Activated B cell treated with CpG ODN at 0.5 μM for 24 hours (primary cell): ENCODE measurements around the gene IFNA10. TPM values are rescaled to one million over a fixed set of nuclear protein-coding genes. Genes with fewer than 3 reads are reported as not detected.
"Not testable (repeated sequence)": the region's sequence is repeated elsewhere in the genome, so short reads cannot be mapped to it uniquely, and the experiment has no call there.

Source experiments
- ATAC-seq: fragments of 200-7000 bp; cut with Tn5 transposase; one replicate; pipeline ENCODE4 v1.10.0; 2021; ENCODE audit warnings: low read depth, mild to moderate bottlenecking, moderate library complexity
- CTCF ChIA-PET: fragments of 350-600 bp; sonication (Branson Sonifier 250); formaldehyde crosslinking; loops from one replicate; lab custom pipeline; 2021; ENCODE audit warnings: antibody characterized with exemption; lab: Charles Lee
- POLR2A ChIA-PET: fragments of 350-600 bp; sonication (Branson Sonifier 250); formaldehyde crosslinking; loops from one replicate; lab custom pipeline; 2021; ENCODE audit warnings: antibody characterized with exemption; lab: Charles Lee
- DNase-seq: peaks from one replicate; pipeline ENCODE4 v3.0.0; 2022
- H3K27ac Mint-ChIP-seq: one replicate; pipeline ENCODE4 v1.8.0; 2020; ENCODE audit warnings: mixed read lengths
- H3K27me3 Mint-ChIP-seq: one replicate; pipeline ENCODE4 v1.8.0; 2021; ENCODE audit warnings: mixed read lengths
- H3K36me3 Mint-ChIP-seq: one replicate; pipeline ENCODE4 v1.8.0; 2021; ENCODE audit warnings: low read depth, mixed read lengths
- H3K4me1 Mint-ChIP-seq: one replicate; pipeline ENCODE4 v1.8.0; 2021; ENCODE audit warnings: mixed read lengths
- H3K4me3 Mint-ChIP-seq: one replicate; pipeline ENCODE4 v1.8.0; 2020; ENCODE audit warnings: mild to moderate bottlenecking, mixed read lengths
- H3K9me3 Mint-ChIP-seq: one replicate; pipeline ENCODE4 v1.8.0; 2020; ENCODE audit warnings: mixed read lengths
- intact Hi-C: fragments of 100-400 bp; cut with micrococcal nuclease; formaldehyde crosslinking; loops from one replicate; pipeline ENCODE4 v1.15.1; 2024
- total RNA-seq: library from RNA; stranded (reverse); gene quantifications from 2 replicates; pipeline ENCODE4 v1.2.3, GENCODE V29; 2022
- TF ChIP-seq, protein P1 (sequence below): fragments of 200-600 bp; IDR thresholded peaks from one replicate; pipeline ENCODE4 v1.8.0; 2022; ENCODE audit warnings: antibody characterized with exemption, mild to moderate bottlenecking

The IFNA10 gene
- total RNA-seq, 1 donor from 2014 or later, result not detected

DNA sequence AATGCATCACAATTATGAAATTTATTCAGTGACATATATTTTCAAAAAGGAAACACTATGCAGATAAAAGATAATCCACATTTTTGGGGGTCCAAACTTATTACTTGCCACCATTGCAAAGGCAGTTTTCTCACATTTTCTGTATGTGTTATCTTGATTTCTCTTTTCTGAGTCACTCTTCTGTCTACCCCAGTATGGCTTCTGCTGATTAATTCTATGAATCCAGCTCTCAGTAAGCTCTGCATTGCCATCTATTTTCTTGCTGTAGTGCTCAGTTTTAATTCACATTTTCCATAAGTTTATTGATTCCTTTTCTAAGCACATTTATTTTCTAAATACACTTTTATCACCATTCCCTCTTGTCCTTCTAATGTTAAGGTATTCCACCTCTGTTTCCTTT is 1.7 kb downstream of the IFNA10 start:
- Mint-ChIP-seq H3K4me3 (no peak overlapping the region), H3K9me3 (peaks cover 4% of the 10 kb centered on the region), H3K27ac (no peak overlapping the region), H3K27me3 (peaks cover 10% of the 10 kb centered on the region), H3K4me1 (no peaks in the 10 kb centered on the region), H3K36me3 (no peaks in the 10 kb centered on the region)
- TF ChIP-seq, protein P1, sequence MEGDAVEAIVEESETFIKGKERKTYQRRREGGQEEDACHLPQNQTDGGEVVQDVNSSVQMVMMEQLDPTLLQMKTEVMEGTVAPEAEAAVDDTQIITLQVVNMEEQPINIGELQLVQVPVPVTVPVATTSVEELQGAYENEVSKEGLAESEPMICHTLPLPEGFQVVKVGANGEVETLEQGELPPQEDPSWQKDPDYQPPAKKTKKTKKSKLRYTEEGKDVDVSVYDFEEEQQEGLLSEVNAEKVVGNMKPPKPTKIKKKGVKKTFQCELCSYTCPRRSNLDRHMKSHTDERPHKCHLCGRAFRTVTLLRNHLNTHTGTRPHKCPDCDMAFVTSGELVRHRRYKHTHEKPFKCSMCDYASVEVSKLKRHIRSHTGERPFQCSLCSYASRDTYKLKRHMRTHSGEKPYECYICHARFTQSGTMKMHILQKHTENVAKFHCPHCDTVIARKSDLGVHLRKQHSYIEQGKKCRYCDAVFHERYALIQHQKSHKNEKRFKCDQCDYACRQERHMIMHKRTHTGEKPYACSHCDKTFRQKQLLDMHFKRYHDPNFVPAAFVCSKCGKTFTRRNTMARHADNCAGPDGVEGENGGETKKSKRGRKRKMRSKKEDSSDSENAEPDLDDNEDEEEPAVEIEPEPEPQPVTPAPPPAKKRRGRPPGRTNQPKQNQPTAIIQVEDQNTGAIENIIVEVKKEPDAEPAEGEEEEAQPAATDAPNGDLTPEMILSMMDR, result no peak
- intact Hi-C loops, result no loop called here
- CTCF ChIA-PET, result no interaction called here
- no peak for DNase-seq
- ATAC-seq, result no peak
- POLR2A ChIA-PET, result no interaction called here

DNA sequence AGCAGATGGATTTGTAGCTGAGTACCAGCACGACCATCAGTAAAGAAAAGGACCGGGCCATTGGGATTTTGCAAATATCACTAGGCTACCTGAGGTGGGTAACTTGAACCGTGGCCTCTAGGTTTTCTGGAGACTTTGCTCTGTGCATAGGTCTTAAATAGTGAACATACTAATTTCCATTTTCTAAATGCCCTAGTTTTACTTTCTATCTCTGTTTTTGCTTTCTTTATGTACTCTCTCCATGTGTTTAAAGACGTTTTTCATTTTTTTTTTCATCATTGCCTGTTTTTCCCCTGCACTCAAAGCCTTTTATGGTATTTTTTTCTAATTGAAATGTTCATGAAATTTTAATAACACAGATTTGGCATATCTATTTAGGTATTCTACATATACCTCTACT is 4.8 kb downstream of the IFNA10 start, which contains the start of gene IFNA7:
IFNA7 (minus strand) TSS at position 101 of the 400 bp plus-strand sequence; CDS start at position 61, 40 bp downstream.
- H3K4me3 Mint-ChIP-seq, H3K4me1 Mint-ChIP-seq, ATAC-seq, H3K36me3 Mint-ChIP-seq, H3K27me3 Mint-ChIP-seq, CTCF ChIA-PET, POLR2A ChIA-PET, DNase-seq, intact Hi-C loops, H3K27ac Mint-ChIP-seq, H3K9me3 Mint-ChIP-seq: not testable (repeated sequence)

DNA sequence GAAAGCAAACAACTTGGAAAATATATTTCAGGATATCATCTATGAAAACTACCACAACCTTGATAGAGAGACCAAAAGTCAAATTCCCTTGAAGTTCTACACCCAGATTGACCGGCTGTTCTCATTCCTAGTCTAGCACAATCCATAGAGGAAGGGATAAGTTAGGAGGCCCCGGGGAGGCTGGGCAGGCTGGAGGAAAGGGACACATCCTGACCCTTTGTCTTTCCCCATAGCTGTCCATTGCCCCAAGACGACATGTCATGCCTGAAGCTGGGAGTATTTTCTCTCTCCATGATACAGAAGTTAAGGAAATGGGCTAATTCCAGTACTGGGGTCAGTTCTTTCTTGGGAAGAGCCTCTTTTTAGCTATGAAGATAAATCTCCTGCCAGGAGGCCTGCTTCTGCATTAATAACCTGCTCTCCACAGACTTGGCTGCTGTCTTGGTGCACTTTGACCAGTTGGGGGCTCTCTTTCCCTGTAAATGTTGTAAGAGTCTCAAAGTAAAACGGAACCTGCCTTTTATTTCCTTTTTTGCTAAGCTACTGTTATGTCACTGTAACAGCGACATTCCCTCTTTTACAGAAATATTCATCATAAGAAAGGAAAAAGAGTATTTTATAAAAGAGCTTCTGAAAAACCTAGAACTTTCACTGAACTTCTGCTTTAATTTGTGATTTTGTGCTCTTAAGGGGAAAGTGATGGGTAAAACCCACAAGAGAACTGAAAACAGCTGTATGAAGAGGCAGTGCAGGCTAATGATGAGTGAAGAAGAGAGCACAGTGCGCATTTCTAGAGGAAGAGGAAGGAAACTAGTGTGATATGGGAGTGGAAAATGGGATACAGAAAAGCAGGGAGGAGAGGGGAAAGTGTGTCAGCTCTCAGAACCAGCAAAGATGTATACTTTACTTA is 11.8 kb downstream of the IFNA10 start:
- intact Hi-C loops, result loop anchor here (1.0 to 5.0 kb wide), 6 partner anchors 123 to 594 kb away; partner anchors contain the start of genes IFNA1 and KLHL9
- not testable (repeated sequence) for H3K27me3 Mint-ChIP-seq, DNase-seq, H3K9me3 Mint-ChIP-seq, H3K36me3 Mint-ChIP-seq
- ChIA-PET CTCF (interaction anchor here (0.6 to 2.6 kb wide), 9 partner anchors 12 to 596 kb away, joined by 3 to 19 read pairs (median 5); no protein-coding TSS in a partner anchor), POLR2A (interaction anchor here (0.7 kb wide), 1 partner anchor 41 kb away, joined by 3 read pairs; no protein-coding TSS in a partner anchor)
- Mint-ChIP-seq H3K27ac (peak overlapping the region; percentile 36), H3K4me3 (peak overlapping the region; percentile 36), H3K4me1 (peaks cover 18% of the 10 kb centered on the region)
- peak; percentile 94 for ATAC-seq

DNA sequence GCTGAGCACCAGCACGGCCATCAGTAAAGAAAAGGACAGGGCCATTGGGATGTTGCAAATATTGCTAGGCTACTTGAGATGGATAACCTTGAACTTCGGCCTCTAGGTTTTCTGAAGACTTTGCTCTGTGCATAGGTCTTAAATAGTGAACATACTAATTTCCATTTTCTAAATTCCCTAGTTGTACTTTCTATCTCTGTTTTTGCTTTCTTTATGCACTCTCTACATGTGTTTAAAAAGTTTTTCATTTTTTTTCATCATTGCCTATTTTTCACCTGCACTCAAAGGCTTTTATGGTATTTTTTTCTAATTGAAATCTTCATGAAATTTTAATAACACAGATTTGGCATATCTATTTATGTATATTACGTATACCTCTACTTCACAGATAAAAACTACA is 19.5 kb downstream of the IFNA10 start, which contains the start of gene IFNA4:
IFNA4 (minus strand) TSS at position 101 of the 400 bp plus-strand sequence; CDS start at position 45, 56 bp downstream.
- POLR2A ChIA-PET, ATAC-seq, CTCF ChIA-PET, H3K27me3 Mint-ChIP-seq, H3K27ac Mint-ChIP-seq, H3K4me3 Mint-ChIP-seq, H3K36me3 Mint-ChIP-seq, DNase-seq, H3K9me3 Mint-ChIP-seq, intact Hi-C loops: not testable (repeated sequence)
- H3K4me1 Mint-ChIP-seq, result peaks cover 15% of the 10 kb centered on the region

DNA sequence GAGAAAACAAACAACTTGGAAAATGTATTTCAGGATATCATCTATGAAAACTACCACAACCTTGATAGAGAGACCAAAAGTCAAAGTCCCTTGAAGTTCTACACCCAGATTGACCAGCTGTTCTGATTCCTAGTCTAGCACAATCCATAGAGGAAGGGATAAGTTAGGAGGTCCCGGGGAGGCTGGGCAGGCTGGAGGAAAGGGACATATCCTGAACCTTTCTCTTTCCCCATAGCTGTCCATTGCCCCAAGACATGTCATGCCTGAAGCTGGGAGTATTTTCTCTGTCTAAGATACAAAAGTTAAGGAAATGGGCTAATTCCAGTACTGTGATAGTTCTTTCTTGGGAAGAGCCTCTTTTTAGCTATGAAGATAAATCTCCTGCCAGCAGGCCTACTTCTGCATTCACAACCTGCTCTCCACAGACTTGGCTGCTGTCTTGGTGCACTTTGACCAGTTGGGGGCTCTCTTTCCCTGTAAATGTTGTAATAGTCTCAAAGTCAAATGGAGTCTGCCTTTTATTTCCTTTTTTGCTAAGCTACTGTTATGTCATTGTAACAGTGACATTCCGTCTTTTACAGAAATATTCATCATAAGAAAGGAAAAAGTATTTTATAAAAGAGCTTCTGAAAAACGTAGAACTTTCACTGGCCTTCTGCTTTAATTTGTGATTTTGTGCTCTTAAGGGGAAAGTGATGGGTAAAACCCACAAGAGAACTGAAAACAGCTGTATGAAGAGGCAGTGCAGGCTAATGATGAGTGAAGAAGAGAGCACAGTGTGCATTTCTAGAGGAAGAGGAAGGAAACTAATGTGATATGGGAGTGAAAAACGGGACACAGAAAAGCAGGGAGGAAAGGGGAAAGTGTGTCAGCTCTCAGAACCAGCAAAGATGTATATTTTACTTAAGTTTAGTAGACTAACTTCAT is 23.9 kb downstream of the IFNA10 start:
- peak overlapping the region; percentile 24 for H3K4me3 Mint-ChIP-seq
- peaks cover 13% of the 10 kb centered on the region for H3K4me1 Mint-ChIP-seq
- not testable (repeated sequence) for H3K36me3 Mint-ChIP-seq, H3K27me3 Mint-ChIP-seq, H3K9me3 Mint-ChIP-seq, DNase-seq, H3K27ac Mint-ChIP-seq
- TF ChIP-seq, protein P1, result peak; percentile 34
- POLR2A ChIA-PET, result interaction anchor here (0.7 kb wide), 1 partner anchor 620 kb away, joined by 3 read pairs; the partner anchor contains the start of gene MTAP
- ATAC-seq, result peak; percentile 94
- CTCF ChIA-PET, result interaction anchor here (0.6 to 1.8 kb wide), 12 partner anchors 9 to 608 kb away, joined by 3 to 19 read pairs (median 4); no protein-coding TSS in a partner anchor
- intact Hi-C loops, result loop anchor here (1.0 to 5.0 kb wide), 3 partner anchors 70 to 606 kb away; partner anchors contain the start of gene IFNA1

DNA sequence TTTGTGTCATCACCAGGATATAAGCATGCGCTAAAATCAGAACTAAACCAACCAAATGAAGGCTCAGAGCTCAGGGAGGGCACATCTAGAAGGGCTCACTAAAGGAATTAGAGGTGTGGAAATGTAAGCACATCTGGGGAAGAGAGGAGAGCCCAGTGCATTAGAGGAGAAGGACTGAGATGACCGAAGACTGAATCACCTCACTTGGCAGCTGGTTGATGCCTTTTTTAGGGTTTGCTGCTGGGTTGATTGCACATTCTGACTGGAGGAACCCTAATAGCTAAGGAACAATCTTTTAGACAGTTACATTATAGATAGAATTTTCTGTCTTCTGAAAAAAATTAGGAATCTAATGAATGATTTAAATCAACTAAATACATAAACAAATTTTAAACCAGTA is 32.3 kb downstream of the IFNA10 start:
- H3K27ac Mint-ChIP-seq, result no peak overlapping the region
- CTCF ChIA-PET, result no interaction called here
- intact Hi-C loops, result no loop called here
- H3K36me3 Mint-ChIP-seq, result no peaks in the 10 kb centered on the region
- H3K27me3 Mint-ChIP-seq, result no peaks in the 10 kb centered on the region
- no peak for ATAC-seq
- DNase-seq, result no peak
- no peaks in the 10 kb centered on the region for H3K4me1 Mint-ChIP-seq
- TF ChIP-seq, protein P1, result no peak
- H3K4me3 Mint-ChIP-seq, result no peak overlapping the region
- H3K9me3 Mint-ChIP-seq, result no peaks in the 10 kb centered on the region
- POLR2A ChIA-PET, result no interaction called here
